K562 (cell line): ENCODE measurements around the gene ARHGAP18. TPM values are rescaled to one million over a fixed set of nuclear protein-coding genes. Genes with fewer than 3 reads are reported as not detected.

ENCODE experiments used
- ATAC-seq: fragments of 200-7000 bp; cut with Tn5 transposase; 3 replicates; pipeline ENCODE4 v1.9.1; 2020; ENCODE audit warnings: moderate library complexity
- BruUV-seq: library from RNA; stranded (reverse); fragments of 400-500 nt; replicated peaks from 2 replicates; lab custom pipeline; 2021; lab: Mats Ljungman, UMichigan
- CTCF ChIA-PET: fragments of 300-600 bp; formaldehyde crosslinking; extraction: SDS; loops from one replicate; lab custom pipeline; 2021; ENCODE audit warnings: low intra/inter-chr PET ratio; lab: Yijun Ruan, JAX
- POLR2A ChIA-PET: fragments of 300-600, 350-650 bp; sonication (Branson Sonifier 250); formaldehyde crosslinking; extraction: SDS; loops from one replicate; lab custom pipeline; 2021; ENCODE audit warnings: antibody characterized with exemption, inconsistent platforms; lab: Yijun Ruan, JAX
- DNase-seq, 4 experiments: peaks; one replicate each; pipeline versions ENCODE4 v3.0.0 to v3.0.0-alpha.2; 2011 to 2018; ENCODE audit warnings: low spot score in 3 of 4, mixed read lengths in 3 of 4; ENCODE audit errors: extremely low read depth in 1 of 4
- FAIRE-seq: peaks from 2 replicates; lab custom pipeline; 2011; peaks lifted over from hg19 to GRCh38; lab: Jason Lieb, UNC
- H2AFZ ChIP-seq: 2 replicates; pipeline ENCODE4 v1.6.0; 2011; ENCODE audit warnings: low read depth, low read length, control low read depth, inconsistent platforms
- H3K27ac ChIP-seq: fragments of 200-600 bp; 3 replicates; pipeline ENCODE4 v1.8.0; 2011; ENCODE audit warnings: low read depth, mild to moderate bottlenecking, control low read depth, inconsistent platforms, low read length, moderate library complexity, mixed read lengths; ENCODE audit errors: extremely low read depth
- H3K27me3 ChIP-seq, 2 experiments: fragments of 300-600 bp in 1 of 2; 2 replicates in 1 of 2; 3 replicates in 1 of 2; pipeline versions ENCODE4 v1.6.0 to v1.8.0; 2011; ENCODE audit warnings: inconsistent platforms in 2 of 2, low read length in 2 of 2, mild to moderate bottlenecking in 1 of 2, mixed read lengths in 1 of 2, moderate library complexity in 1 of 2; ENCODE audit not compliant: control insufficient read depth in 2 of 2, insufficient read depth in 2 of 2
- H3K36me3 ChIP-seq: fragments of 300-600 bp; 3 replicates; pipeline ENCODE4 v1.8.0; 2011; ENCODE audit warnings: mild to moderate bottlenecking, low read length, inconsistent platforms; ENCODE audit not compliant: control insufficient read depth, insufficient read depth
- H3K4me1 ChIP-seq, 2 experiments: fragments of 200-600 bp in 1 of 2; replicated peaks in 1 of 2; 2 replicates in 1 of 2; 3 replicates in 1 of 2; pipeline versions ENCODE4 v1.5.1 to v1.8.0; 2011; ENCODE audit warnings: inconsistent platforms in 2 of 2, low read length in 2 of 2, mild to moderate bottlenecking in 1 of 2, mixed read lengths in 1 of 2, moderate library complexity in 1 of 2; ENCODE audit not compliant: control insufficient read depth in 2 of 2, insufficient read depth in 2 of 2
- H3K4me2 ChIP-seq: 2 replicates; pipeline ENCODE4 v1.6.1; 2011; ENCODE audit warnings: low read length, control low read depth, inconsistent platforms, mixed read lengths; ENCODE audit not compliant: insufficient read depth
- H3K4me3 ChIP-seq: fragments of 200-600 bp; sonication (generic), shearing (Covaris generic); 2 replicates; pipeline ENCODE4 v1.5.1; 2016; ENCODE audit warnings: control low read depth, inconsistent platforms
- H3K79me2 ChIP-seq: fragments of 200-600 bp; 3 replicates; pipeline ENCODE4 v1.8.0; 2011; ENCODE audit warnings: low read length, inconsistent platforms; ENCODE audit not compliant: control insufficient read depth, insufficient read depth
- H3K9ac ChIP-seq, 2 experiments: 2 replicates each; pipeline versions ENCODE4 v1.6.0 to v1.6.1; 2011; ENCODE audit warnings: low read depth in 2 of 2, low read length in 2 of 2, control low read depth in 1 of 2, inconsistent platforms in 1 of 2, mild to moderate bottlenecking in 1 of 2, mixed read lengths in 1 of 2; ENCODE audit not compliant: insufficient read depth in 1 of 2
- H3K9me1 ChIP-seq: one replicate; pipeline ENCODE4 v1.6.0; 2011; ENCODE audit warnings: inconsistent platforms, mild to moderate bottlenecking, low read length, moderate library complexity; ENCODE audit not compliant: control insufficient read depth, insufficient read depth
- H3K9me3 ChIP-seq: replicated peaks from 2 replicates; pipeline ENCODE4 v1.5.1; 2011; ENCODE audit warnings: low read depth, low read length, inconsistent platforms; ENCODE audit not compliant: control insufficient read depth, insufficient read depth
- H4K20me1 ChIP-seq: replicated peaks from 2 replicates; pipeline ENCODE4 v1.6.1; 2011; ENCODE audit warnings: low read length, inconsistent platforms, mixed read lengths; ENCODE audit not compliant: control insufficient read depth, insufficient read depth
- CCAR2 ChIP-seq: fragments of 200-400 bp; formaldehyde crosslinking; IDR thresholded peaks from 2 replicates; pipeline ENCODE4 v1.6.1; 2017; ENCODE audit warnings: mild to moderate bottlenecking, low read depth, low read length
- ETS1 ChIP-seq: conservative IDR thresholded peaks from 2 replicates; pipeline ENCODE4 v1.6.1; 2011; ENCODE audit warnings: low read depth, mild to moderate bottlenecking, low read length; ENCODE audit not compliant: control insufficient read depth
- MEF2A ChIP-seq: IDR thresholded peaks from 2 replicates; pipeline ENCODE4 v1.6.1; 2011; ENCODE audit warnings: low read depth, mild to moderate bottlenecking, low read length, moderate library complexity; ENCODE audit not compliant: control insufficient read depth
- MTA2 ChIP-seq: fragments of 450-650 bp; IDR thresholded peaks from 2 replicates; pipeline ENCODE4 v1.6.1; 2016; ENCODE audit warnings: low read depth
- NRF1 ChIP-seq, 2 experiments: fragments of 450-650 bp; IDR thresholded peaks in 1 of 2; conservative IDR thresholded peaks in 1 of 2; 2 replicates each; pipeline ENCODE4 v1.6.1; 2014; ENCODE audit warnings: mild to moderate bottlenecking in 2 of 2
- POLR2A ChIP-seq: fragments of 450-650 bp; conservative IDR thresholded peaks from 2 replicates; pipeline ENCODE4 v1.6.1; 2016
- SMC3 ChIP-seq: conservative IDR thresholded peaks from 2 replicates; pipeline ENCODE4 v1.6.1; 2011; ENCODE audit warnings: low read depth, low read length, improper control_type of control experiment; ENCODE audit not compliant: insufficient read depth
- SP1 ChIP-seq: sonication (generic); formaldehyde crosslinking; IDR thresholded peaks from 2 replicates; pipeline ENCODE4 v1.8.1; 2022; ENCODE audit warnings: mild to moderate bottlenecking, missing genetic modification reagents
- ZNF134 ChIP-seq: fragments of 250-450 bp; sonication (Bioruptor Pico); conservative IDR thresholded peaks from 2 replicates; pipeline ENCODE4 v1.4.0; 2020
- ZNF717 ChIP-seq: fragments of 250-450 bp; sonication (Bioruptor Pico); IDR thresholded peaks from 2 replicates; pipeline ENCODE4 v1.5.0; 2021
- ZNF77 ChIP-seq: fragments of 250-450 bp; sonication (Bioruptor Pico); IDR thresholded peaks from 2 replicates; pipeline ENCODE4 v1.5.0; 2020
- WGBS: fragments of 100-300 bp; shearing (Covaris generic); methylation state at CpG from one replicate; pipeline ENCODE4 v1.1.6; 2016; ENCODE audit warnings: low coverage, mixed read lengths; ENCODE audit not compliant: insufficient coverage; ENCODE audit errors: missing lambda C conversion rate; 5-methylcytosine and 5-hydroxymethylcytosine counted together
- in situ Hi-C: fragments of 300-500 bp; cut with MboI; formaldehyde crosslinking; loops from 4 replicates; pipeline ENCODE4 v1.15.0; 2018; ENCODE audit warnings: inconsistent platforms, mixed read lengths
- intact Hi-C: fragments of 100-400 bp; cut with micrococcal nuclease; formaldehyde crosslinking; loops from 2 replicates; pipeline ENCODE4 v1.14.2; 2022
- polyA plus RNA-seq, 8 experiments: library from polyadenylated mRNA; depleted of rRNA in 4 of 8; stranded (reverse) in 5 of 8; unstranded in 3 of 8; fragments of >200 nt; fragmentation: Nextera tagmentation in 2 of 8; fragmentation: Illumina TruSeq in 1 of 8; extraction: Ambion mirVana in 2 of 8; extraction: Trizol in 1 of 8; gene quantifications; 2 replicates each; pipeline versions ENCODE4 v1.2.1 to v1.2.3, GENCODE V29; 2011 to 2014; ENCODE audit warnings: inconsistent platforms in 1 of 8, missing spikeins in 1 of 8
- total RNA-seq, 7 experiments: library from RNA; depleted of rRNA in 6 of 7; stranded (reverse); fragments of >200 nt in 6 of 7; fragmentation: Illumina TruSeq in 2 of 7; extraction: Trizol in 2 of 7; gene quantifications; 2 replicates each; pipeline versions ENCODE4 v1.2.1 to v1.2.3, GENCODE V29; 2011 to 2021; ENCODE audit warnings: low replicate concordance in 1 of 7
- TF ChIP-seq, protein P1 (sequence below): fragments of 250-450 bp; sonication (Bioruptor Pico); IDR thresholded peaks from 2 replicates; pipeline ENCODE4 v1.8.0; 2021; ENCODE audit warnings: moderate library complexity, mild to moderate bottlenecking, inconsistent platforms
- TF ChIP-seq, protein P2 (sequence below): sonication (generic); formaldehyde crosslinking; IDR thresholded peaks from 2 replicates; pipeline ENCODE4 v1.8.1; 2022; ENCODE audit warnings: missing genetic modification reagents
- TF ChIP-seq, protein P3 (sequence below): fragments of 450-650 bp; IDR thresholded peaks from 2 replicates; pipeline ENCODE4 v1.6.1; 2016; ENCODE audit warnings: mild to moderate bottlenecking
- TF ChIP-seq, protein P4 (sequence below): sonication (generic); formaldehyde crosslinking; IDR thresholded peaks from 2 replicates; pipeline ENCODE4 v1.8.0; 2022; ENCODE audit warnings: missing genetic modification reagents, mild to moderate bottlenecking, moderate library complexity, borderline replicate concordance

The ARHGAP18 gene
- total and polyA plus RNA-seq, 9 of the 15 experiments (the other 6 are each of a cell fraction or from before 2014, with no cell fraction given): 13.3 to 29.7 (median 21.1) TPM

DNA sequence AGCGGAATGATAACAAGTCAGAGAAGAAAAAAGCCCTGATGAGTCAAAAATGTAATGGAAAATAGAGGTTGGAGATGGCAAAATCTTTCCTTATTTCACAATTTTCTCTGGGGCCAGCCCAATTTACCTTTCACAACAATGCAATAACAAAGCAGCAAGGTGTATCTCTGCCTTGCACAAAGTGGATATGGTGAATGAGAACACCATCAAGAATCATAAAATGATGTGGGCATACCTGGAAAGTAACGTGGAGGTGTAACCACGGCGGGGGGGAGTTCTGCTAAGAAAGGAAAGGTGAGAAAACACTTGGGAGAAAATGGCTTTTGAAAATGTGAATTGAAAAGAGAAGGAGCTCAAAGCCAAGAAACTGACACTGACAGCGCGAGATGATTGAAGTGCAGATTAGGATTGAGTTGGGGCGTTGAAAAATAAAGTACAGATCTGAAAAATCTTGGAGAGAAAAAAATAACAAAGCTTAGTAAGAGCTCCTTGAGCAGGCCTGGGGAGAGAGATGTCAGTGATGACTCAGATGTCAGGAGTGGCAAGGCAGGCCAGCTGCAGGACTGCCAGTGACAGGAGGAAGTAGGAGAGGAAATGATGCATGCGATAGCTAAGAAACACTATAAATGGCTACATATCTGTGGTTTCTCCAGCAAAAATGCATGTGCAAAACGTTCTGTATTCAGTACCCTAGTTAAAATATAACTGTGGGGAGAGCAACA, 26.2 kb downstream of the ARHGAP18 start:
- in situ Hi-C loops (no loop called here), intact Hi-C loops (loop anchor here (2.0 kb wide), 1 partner anchor 27 kb away; the partner anchor contains the start of gene ARHGAP18)
- peaks cover 12 to 67% of the 10 kb centered on the region in 2 experiments for H3K4me1 ChIP-seq
- ATAC-seq (peak; percentile 86), FAIRE-seq (peak; percentile 97), DNase-seq (peak; percentile 73 to 94 (median 82))
- peak overlapping the region in 1 of 2 experiments; percentile 64; a peak in 2 of 4 replicates for H3K9ac ChIP-seq
- H3K4me3 ChIP-seq: peak overlapping the region; percentile 9; the same call in 1 of the 2 replicates
- H2AFZ ChIP-seq: peak overlapping the region; percentile 64
- H3K4me2 ChIP-seq: peak overlapping the region; percentile 69
- no peaks in the 10 kb centered on the region for H3K9me3 ChIP-seq
- H4K20me1 ChIP-seq: no peaks in the 10 kb centered on the region
- POLR2A ChIA-PET: interaction anchor here (0.8 to 2.5 kb wide), 8 partner anchors 11 to 337 kb away, joined by 3 to 8 read pairs (median 4); partner anchors contain the start of gene ARHGAP18
- peaks cover 88% of the 10 kb centered on the region for H3K79me2 ChIP-seq
- 12% methylated on average over 9 of the region's 9 CpGs for WGBS
- H3K27ac ChIP-seq: peak overlapping the region; percentile 90
- CTCF ChIA-PET: no interaction called here
- no peaks in the 10 kb centered on the region for H3K27me3 ChIP-seq
- BruUV-seq: no TSS peak
- H3K36me3 ChIP-seq: peaks cover 7% of the 10 kb centered on the region; the same call in 1 of the 3 replicates
- H3K9me1 ChIP-seq: no peaks in the 10 kb centered on the region
- TF ChIP-seq, protein P1, sequence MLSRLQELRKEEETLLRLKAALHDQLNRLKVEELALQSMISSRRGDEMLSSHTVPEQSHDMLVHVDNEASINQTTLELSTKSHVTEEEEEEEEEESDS (CRISPR knock-in tag): no peak
- TF ChIP-seq ZNF717 (CRISPR knock-in tag) (no peak), SMC3 (no peak), MTA2 (peak; percentile 53; the same call in 1 of the 2 replicates), POLR2A (no peak), ETS1 (0 out of 2 replicates have a peak, but pooled peaks have one; percentile 30), ZNF134 (no peak), ZNF77 (CRISPR knock-in tag) (no peak), NRF1 (conservative IDR thresholded peaks at IDR 0.05 in 1 of 2, IDR thresholded peaks at IDR 0.05 in 1 of 2) (peak; percentile 71), MEF2A (peak; percentile 90), CCAR2 (no peak), SP1 (CRISPR knock-in tag) (no peak)
- TF ChIP-seq, protein P2, sequence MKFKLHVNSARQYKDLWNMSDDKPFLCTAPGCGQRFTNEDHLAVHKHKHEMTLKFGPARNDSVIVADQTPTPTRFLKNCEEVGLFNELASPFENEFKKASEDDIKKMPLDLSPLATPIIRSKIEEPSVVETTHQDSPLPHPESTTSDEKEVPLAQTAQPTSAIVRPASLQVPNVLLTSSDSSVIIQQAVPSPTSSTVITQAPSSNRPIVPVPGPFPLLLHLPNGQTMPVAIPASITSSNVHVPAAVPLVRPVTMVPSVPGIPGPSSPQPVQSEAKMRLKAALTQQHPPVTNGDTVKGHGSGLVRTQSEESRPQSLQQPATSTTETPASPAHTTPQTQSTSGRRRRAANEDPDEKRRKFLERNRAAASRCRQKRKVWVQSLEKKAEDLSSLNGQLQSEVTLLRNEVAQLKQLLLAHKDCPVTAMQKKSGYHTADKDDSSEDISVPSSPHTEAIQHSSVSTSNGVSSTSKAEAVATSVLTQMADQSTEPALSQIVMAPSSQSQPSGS: no peak
- TF ChIP-seq, protein P3, sequence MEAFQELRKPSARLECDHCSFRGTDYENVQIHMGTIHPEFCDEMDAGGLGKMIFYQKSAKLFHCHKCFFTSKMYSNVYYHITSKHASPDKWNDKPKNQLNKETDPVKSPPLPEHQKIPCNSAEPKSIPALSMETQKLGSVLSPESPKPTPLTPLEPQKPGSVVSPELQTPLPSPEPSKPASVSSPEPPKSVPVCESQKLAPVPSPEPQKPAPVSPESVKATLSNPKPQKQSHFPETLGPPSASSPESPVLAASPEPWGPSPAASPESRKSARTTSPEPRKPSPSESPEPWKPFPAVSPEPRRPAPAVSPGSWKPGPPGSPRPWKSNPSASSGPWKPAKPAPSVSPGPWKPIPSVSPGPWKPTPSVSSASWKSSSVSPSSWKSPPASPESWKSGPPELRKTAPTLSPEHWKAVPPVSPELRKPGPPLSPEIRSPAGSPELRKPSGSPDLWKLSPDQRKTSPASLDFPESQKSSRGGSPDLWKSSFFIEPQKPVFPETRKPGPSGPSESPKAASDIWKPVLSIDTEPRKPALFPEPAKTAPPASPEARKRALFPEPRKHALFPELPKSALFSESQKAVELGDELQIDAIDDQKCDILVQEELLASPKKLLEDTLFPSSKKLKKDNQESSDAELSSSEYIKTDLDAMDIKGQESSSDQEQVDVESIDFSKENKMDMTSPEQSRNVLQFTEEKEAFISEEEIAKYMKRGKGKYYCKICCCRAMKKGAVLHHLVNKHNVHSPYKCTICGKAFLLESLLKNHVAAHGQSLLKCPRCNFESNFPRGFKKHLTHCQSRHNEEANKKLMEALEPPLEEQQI: no peak
- TF ChIP-seq, protein P4, sequence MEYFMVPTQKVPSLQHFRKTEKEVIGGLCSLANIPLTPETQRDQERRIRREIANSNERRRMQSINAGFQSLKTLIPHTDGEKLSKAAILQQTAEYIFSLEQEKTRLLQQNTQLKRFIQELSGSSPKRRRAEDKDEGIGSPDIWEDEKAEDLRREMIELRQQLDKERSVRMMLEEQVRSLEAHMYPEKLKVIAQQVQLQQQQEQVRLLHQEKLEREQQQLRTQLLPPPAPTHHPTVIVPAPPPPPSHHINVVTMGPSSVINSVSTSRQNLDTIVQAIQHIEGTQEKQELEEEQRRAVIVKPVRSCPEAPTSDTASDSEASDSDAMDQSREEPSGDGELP (CRISPR knock-in tag): peak; percentile 97
